HepG2 (cell line): ENCODE measurements around the gene RPUSD4. TPM values are rescaled to one million over a fixed set of nuclear protein-coding genes. Genes with fewer than 3 reads are reported as not detected.

ENCODE experiments used
- ATAC-seq: fragments of 200-7000 bp; cut with Tn5 transposase; 3 replicates; pipeline ENCODE4 v1.9.1; 2020; ENCODE audit warnings: mild to moderate bottlenecking, moderate library complexity
- BruUV-seq: library from RNA; stranded (reverse); fragments of 400-500 nt; replicated peaks from 2 replicates; lab custom pipeline; 2021; lab: Mats Ljungman, UMichigan
- CTCF ChIA-PET: fragments of 300-600 bp; formaldehyde crosslinking; extraction: SDS; loops from one replicate; lab custom pipeline; 2021; ENCODE audit warnings: low total read pairs, inconsistent platforms, low intra/inter-chr PET ratio; lab: Yijun Ruan, JAX
- POLR2A ChIA-PET: fragments of 350-600 bp; sonication (Branson Sonifier 250); formaldehyde crosslinking; loops from one replicate; lab custom pipeline; 2020; ENCODE audit warnings: antibody characterized with exemption, inconsistent platforms; lab: Yijun Ruan, JAX
- DNase-seq: peaks from one replicate; pipeline ENCODE4 v3.0.0-alpha.2; 2015; ENCODE audit warnings: low spot score
- FAIRE-seq: peaks from 3 replicates; lab custom pipeline; 2011; peaks lifted over from hg19 to GRCh38; lab: Jason Lieb, UNC
- H2AFZ ChIP-seq: one replicate; pipeline ENCODE4 v1.6.1; 2011; ENCODE audit warnings: low read length, inconsistent platforms
- H3K27ac ChIP-seq: fragments of 300-600 bp; 3 replicates; pipeline ENCODE4 v1.8.0; 2011; ENCODE audit warnings: mixed run types, mild to moderate bottlenecking, mixed read lengths, low read length, inconsistent platforms; ENCODE audit not compliant: insufficient read depth; ENCODE audit errors: extremely low read length
- H3K27me3 ChIP-seq, 2 experiments: fragments of 200-600 bp in 1 of 2; 2 replicates in 1 of 2; 3 replicates in 1 of 2; pipeline versions ENCODE4 v1.6.0 to v1.8.0; 2011; ENCODE audit warnings: low read length in 2 of 2, mild to moderate bottlenecking in 2 of 2, moderate library complexity in 2 of 2, inconsistent platforms in 1 of 2; ENCODE audit not compliant: insufficient read depth in 2 of 2, control insufficient read depth in 1 of 2
- H3K36me3 ChIP-seq, 2 experiments: fragments of 200-600 bp in 1 of 2; replicated peaks in 1 of 2; 2 replicates in 1 of 2; 3 replicates in 1 of 2; pipeline versions ENCODE4 v1.5.1 to v1.8.0; 2011; ENCODE audit warnings: low read length in 2 of 2, inconsistent platforms in 1 of 2; ENCODE audit not compliant: insufficient read depth in 2 of 2, control insufficient read depth in 1 of 2
- H3K4me1 ChIP-seq: 2 replicates; pipeline ENCODE4 v1.5.1; 2012; ENCODE audit warnings: low read length, inconsistent platforms; ENCODE audit not compliant: insufficient read depth
- H3K4me2 ChIP-seq: 2 replicates; pipeline ENCODE4 v1.6.0; 2011; ENCODE audit warnings: low read depth, low read length, inconsistent platforms
- H3K4me3 ChIP-seq, 3 experiments: fragments of 200-600 bp in 1 of 3; sonication (generic), shearing (Covaris generic) in 1 of 3; replicated peaks in 1 of 3; 2 replicates each; pipeline ENCODE4 v1.5.1; 2011 to 2016; ENCODE audit warnings: low read length in 3 of 3, inconsistent platforms in 2 of 3, low read depth in 2 of 3, mild to moderate bottlenecking in 2 of 3, control low read depth in 1 of 3, mixed read lengths in 1 of 3; ENCODE audit not compliant: insufficient read depth in 1 of 3
- H3K79me2 ChIP-seq: one replicate; pipeline ENCODE4 v1.6.1; 2011; ENCODE audit warnings: low read length, inconsistent platforms; ENCODE audit not compliant: insufficient read depth
- H3K9ac ChIP-seq: 2 replicates; pipeline ENCODE4 v1.6.0; 2011; ENCODE audit warnings: mild to moderate bottlenecking, low read depth, low read length, inconsistent platforms; ENCODE audit not compliant: insufficient read depth
- H3K9me3 ChIP-seq: 2 replicates; pipeline ENCODE4 v1.5.1; 2012; ENCODE audit warnings: mild to moderate bottlenecking, low read length
- H4K20me1 ChIP-seq: 2 replicates; pipeline ENCODE4 v1.6.0; 2011; ENCODE audit warnings: inconsistent platforms, mild to moderate bottlenecking, low read length, moderate library complexity; ENCODE audit not compliant: insufficient read depth
- ARHGAP35 ChIP-seq: sonication (generic); formaldehyde crosslinking; IDR thresholded peaks from 2 replicates; pipeline ENCODE4 v1.9.0; 2022; ENCODE audit warnings: mild to moderate bottlenecking, inconsistent platforms, moderate library complexity, missing genetic modification reagents, borderline replicate concordance
- FOXC1 ChIP-seq: sonication (generic); formaldehyde crosslinking; IDR thresholded peaks from 2 replicates; pipeline ENCODE4 v1.8.0; 2022; ENCODE audit warnings: mild to moderate bottlenecking, missing genetic modification reagents, borderline replicate concordance
- NFATC3 ChIP-seq: sonication (generic); formaldehyde crosslinking; IDR thresholded peaks from 2 replicates; pipeline ENCODE4 v1.5.1; 2020; ENCODE audit warnings: mild to moderate bottlenecking, missing genetic modification reagents
- SAFB2 ChIP-seq: sonication (generic); formaldehyde crosslinking; IDR thresholded peaks from 2 replicates; pipeline ENCODE4 v1.5.1; 2020; ENCODE audit warnings: missing genetic modification reagents, low read depth, mild to moderate bottlenecking, borderline replicate concordance
- SRY ChIP-seq: sonication (generic); formaldehyde crosslinking; IDR thresholded peaks from 2 replicates; pipeline ENCODE4 v1.8.0; 2022; ENCODE audit warnings: mild to moderate bottlenecking, missing genetic modification reagents
- TBX3 ChIP-seq: fragments of 450-650 bp; IDR thresholded peaks from 2 replicates; pipeline ENCODE4 v1.6.1; 2017; ENCODE audit warnings: antibody characterized with exemption, mild to moderate bottlenecking, inconsistent platforms, borderline replicate concordance
- ZEB1 ChIP-seq: IDR thresholded peaks from 2 replicates; pipeline ENCODE4 v1.6.1; 2012; ENCODE audit warnings: mild to moderate bottlenecking, low read depth, inconsistent platforms; ENCODE audit not compliant: insufficient replicate concordance
- ZGPAT ChIP-seq: IDR thresholded peaks from 2 replicates; pipeline ENCODE4 v1.6.1; 2016; ENCODE audit warnings: mild to moderate bottlenecking
- ZNF44 ChIP-seq: sonication (generic); formaldehyde crosslinking; IDR thresholded peaks from 2 replicates; pipeline ENCODE4 v1.5.1; 2020; ENCODE audit warnings: mild to moderate bottlenecking, missing genetic modification reagents
- ZNF598 ChIP-seq: sonication (generic); formaldehyde crosslinking; IDR thresholded peaks from 2 replicates; pipeline ENCODE4 v1.5.1; 2020; ENCODE audit warnings: mild to moderate bottlenecking, missing genetic modification reagents, borderline replicate concordance
- whole genome bisulfite sequencing: methylation state at CpG from one replicate; pipeline ENCODE4 v1.1.6; 2017; ENCODE audit warnings: low lambda C conversion rate; 5-methylcytosine and 5-hydroxymethylcytosine counted together
- in situ Hi-C: cut with HindIII; loops from 2 replicates; pipeline ENCODE4 v1.10.0; 2017; ENCODE audit warnings: low pct_unique_long_range_greater_than_20kb; ENCODE audit not compliant: extremely low pct_ligation_motif_present
- intact Hi-C: fragments of 100-400 bp; cut with micrococcal nuclease; formaldehyde crosslinking; loops from one replicate; pipeline ENCODE4 v1.10.0; 2022; ENCODE audit not compliant: unreplicated experiment
- polyA plus RNA-seq, 8 experiments: library from polyadenylated mRNA; depleted of rRNA in 3 of 8; stranded (reverse) in 7 of 8; unstranded in 1 of 8; fragments of >200 nt; fragmentation: Illumina TruSeq in 4 of 8; extraction: Trizol in 4 of 8; gene quantifications; 2 replicates each; pipeline versions ENCODE4 v1.2.1 to v1.2.3, GENCODE V29; 2011 to 2016; ENCODE audit warnings: low read depth in 4 of 8, missing spikeins in 1 of 8, mixed read lengths in 1 of 8; ENCODE audit not compliant: insufficient read depth in 1 of 8
- total RNA-seq, 5 experiments: library from RNA; depleted of rRNA; stranded (reverse); fragments of >200 nt; fragmentation: Illumina TruSeq; extraction: Trizol; gene quantifications; 2 replicates each; pipeline ENCODE4 v1.2.3, GENCODE V29; 2016; ENCODE audit warnings: low read depth in 1 of 5

Gene RPUSD4
- total and polyA plus RNA-seq, 2 of the 13 experiments (the other 11 are each of a cell fraction or from before 2014, with no cell fraction given): 45.0 to 52.9 TPM

DNA sequence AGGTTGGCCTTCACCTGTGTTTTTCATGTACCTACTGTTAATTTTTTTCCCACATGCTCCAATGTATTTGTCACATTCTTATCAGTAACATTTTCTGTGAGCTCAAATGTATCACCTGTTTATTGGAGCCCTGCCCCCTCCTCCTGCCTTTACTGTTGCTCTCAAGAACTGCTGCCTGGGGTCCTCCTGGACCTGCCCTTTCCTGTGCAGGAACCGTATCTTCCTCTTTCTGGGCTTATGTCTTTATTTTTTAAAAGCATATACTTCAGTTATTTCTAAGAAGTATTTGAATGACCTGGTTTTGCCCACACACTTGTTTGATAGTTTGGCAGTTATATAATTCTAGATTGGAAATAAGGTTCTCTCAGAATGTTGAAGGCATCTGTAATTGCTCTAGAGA, 6.0 kb upstream of the RPUSD4 start:
- Histone ChIP-seq H3K79me2 (peaks cover 49% of the 10 kb centered on the region), H4K20me1 (no peaks in the 10 kb centered on the region), H3K36me3 (no peaks in the 10 kb centered on the region), H2AFZ (no peak overlapping the region), H3K27me3 (no peaks in the 10 kb centered on the region), H3K27ac (no peak overlapping the region), H3K9me3 (no peaks in the 10 kb centered on the region), H3K4me3 (no peak overlapping the region), H3K9ac (no peak overlapping the region), H3K4me2 (no peak overlapping the region), H3K4me1 (peaks cover 13% of the 10 kb centered on the region)
- WGBS: 95% methylated on average over 1 of the region's 1 CpG
- ATAC-seq (no peak), FAIRE-seq (no peak), DNase-seq (no peak)
- ChIA-PET CTCF (no interaction called here), POLR2A (no interaction called here)
- no peak for TF ChIP-seq SRY
- no peak for TF ChIP-seq SAFB2 (CRISPR knock-in tag)
- TF ChIP-seq ARHGAP35: no peak
- no peak for TF ChIP-seq ZGPAT (CRISPR knock-in tag)
- TF ChIP-seq ZNF44 (CRISPR knock-in tag): no peak
- no TSS peak for BruUV-seq
- in situ Hi-C loops (loop anchor here (25.0 kb wide), 1 partner anchor 580 kb away; the partner anchor contains the start of gene CHEK1), intact Hi-C loops (no loop called here)

GRCh38 chr11:126216526-126217305, 5.3 kb upstream of the RPUSD4 start:
- ChIA-PET CTCF (no interaction called here), POLR2A (no interaction called here)
- Histone ChIP-seq H3K36me3 (no peaks in the 10 kb centered on the region), H3K27me3 (no peaks in the 10 kb centered on the region; a peak in 1 of 5 replicates), H3K9ac (no peak overlapping the region), H3K79me2 (peaks cover 47% of the 10 kb centered on the region), H4K20me1 (no peaks in the 10 kb centered on the region), H2AFZ (no peak overlapping the region), H3K4me3 (no peak overlapping the region), H3K4me1 (peaks cover 14% of the 10 kb centered on the region), H3K4me2 (no peak overlapping the region), H3K9me3 (no peaks in the 10 kb centered on the region), H3K27ac (no peak overlapping the region)
- intact Hi-C loops: no loop called here
- ATAC-seq: no peak
- no peak for FAIRE-seq
- 92% methylated on average over 6 of the region's 6 CpGs for WGBS
- no peak for DNase-seq
- BruUV-seq: no TSS peak
- in situ Hi-C loops: loop anchor here (25.0 kb wide), 1 partner anchor 579 kb away; the partner anchor contains the start of gene CHEK1
- TF ChIP-seq TBX3 (no peak), FOXC1 (no peak), ZNF598 (CRISPR knock-in tag) (no peak), NFATC3 (CRISPR knock-in tag) (no peak), ZEB1 (no peak)
